GM18951 (cell line): ENCODE results near the gene POLR1H.
"Not testable (repeated sequence)": the region's sequence is repeated elsewhere in the genome, so short reads cannot be mapped to it uniquely, and the experiment has no call there.

ENCODE experiments used
- POLR2A ChIP-seq: IDR thresholded peaks from 4 replicates; pipeline ENCODE4 v1.6.1; 2011; ENCODE audit warnings: mild to moderate bottlenecking; ENCODE audit not compliant: insufficient read length, insufficient read depth; ENCODE audit errors: extremely low read depth
- in situ Hi-C: fragments of 300-500 bp; cut with MboI; formaldehyde crosslinking; loops from one replicate; pipeline ENCODE4 v1.12.0; 2022; ENCODE audit warnings: low sequenced_read_pairs, mixed read lengths, inconsistent platforms; ENCODE audit not compliant: unreplicated experiment

The POLR1H gene

GRCh38 chr6:30061092-30061857 is at the start of gene POLR1H:
Gene POLR1H, plus strand, starts transcription at chr6:30061265. Its CDS starts 260 bp downstream, at chr6:30061525.
- peak; percentile 87 for TF ChIP-seq POLR2A
- in situ Hi-C loops, result no loop called here

DNA sequence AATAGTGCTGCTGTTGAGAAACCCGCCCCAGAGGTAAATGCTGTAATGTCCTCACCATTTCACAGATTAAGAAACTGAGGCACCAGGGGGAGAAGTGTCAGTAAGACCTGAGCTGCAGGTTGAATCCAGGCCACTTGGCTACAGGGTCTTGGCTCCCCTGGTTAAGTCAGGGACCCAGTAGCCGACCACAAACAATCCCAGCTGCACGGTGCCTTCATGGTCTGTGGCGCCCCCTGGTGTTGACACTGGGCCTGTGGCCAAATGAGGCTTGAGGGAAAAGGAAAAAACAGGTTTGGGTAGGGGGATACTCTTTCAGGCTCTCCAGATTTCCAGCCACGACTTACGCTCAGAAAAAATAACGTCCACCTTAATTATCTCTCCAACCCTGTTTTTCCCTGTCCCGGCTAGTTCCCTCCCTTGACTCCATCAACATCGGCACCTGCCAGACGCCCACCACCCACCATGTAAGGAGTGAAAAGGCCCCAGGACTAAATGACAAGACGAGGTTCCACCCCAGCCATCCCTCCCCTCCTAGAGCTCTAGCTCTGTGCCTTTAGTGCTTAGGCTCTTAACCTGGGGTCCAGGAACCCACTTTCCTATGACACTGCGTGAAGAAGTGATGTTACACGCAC is 47.7 kb upstream of the POLR1H start:
- in situ Hi-C loops, result no loop called here
- no peak for TF ChIP-seq POLR2A

- in situ Hi-C loops, result no loop called here
- TF ChIP-seq POLR2A, result no peak
Observed at GRCh38 chr6:30019819-30020218, 41.2 kb upstream of the POLR1H start.

DNA sequence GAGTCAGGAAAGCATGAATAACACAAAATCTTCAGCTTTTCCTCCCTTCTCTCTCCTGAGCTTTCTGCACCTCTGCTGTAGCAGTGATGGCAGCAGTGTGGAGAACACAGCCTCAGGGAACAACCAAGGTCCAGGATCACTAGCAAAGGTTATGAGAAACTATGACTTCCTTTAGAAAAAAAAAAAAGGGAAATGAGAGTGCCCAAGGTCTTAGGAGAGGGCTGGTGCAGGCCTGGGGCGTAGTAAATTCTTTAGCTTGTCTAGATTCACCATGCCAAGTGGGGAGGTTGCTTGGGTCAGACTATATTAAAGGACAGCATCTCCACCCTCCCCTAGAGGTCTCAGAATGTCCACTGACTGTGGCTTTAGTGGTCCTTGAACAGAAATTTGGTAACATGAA is 40.4 kb upstream of the POLR1H start:
- TF ChIP-seq POLR2A, result no peak
- in situ Hi-C loops, result no loop called here

DNA sequence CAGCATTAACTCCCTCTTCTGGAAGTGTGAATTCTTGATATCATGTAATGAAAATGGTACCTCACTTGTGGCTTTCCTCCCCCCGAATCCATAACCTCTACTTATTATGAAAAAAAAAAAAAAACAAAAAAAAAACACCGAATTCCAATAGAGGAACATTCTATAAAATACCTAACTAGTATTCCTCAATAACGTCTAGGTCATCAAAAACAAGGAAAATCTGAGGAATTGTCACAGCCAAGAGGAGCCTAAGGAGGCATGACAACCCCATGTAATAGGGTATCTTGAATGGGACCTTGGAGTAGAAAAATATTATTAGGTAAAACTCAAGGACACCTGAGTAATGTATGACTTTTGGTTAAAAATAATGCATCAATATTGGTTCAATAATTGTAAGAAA is 38.9 kb upstream of the POLR1H start:
- no peak for TF ChIP-seq POLR2A
- in situ Hi-C loops, result no loop called here

DNA sequence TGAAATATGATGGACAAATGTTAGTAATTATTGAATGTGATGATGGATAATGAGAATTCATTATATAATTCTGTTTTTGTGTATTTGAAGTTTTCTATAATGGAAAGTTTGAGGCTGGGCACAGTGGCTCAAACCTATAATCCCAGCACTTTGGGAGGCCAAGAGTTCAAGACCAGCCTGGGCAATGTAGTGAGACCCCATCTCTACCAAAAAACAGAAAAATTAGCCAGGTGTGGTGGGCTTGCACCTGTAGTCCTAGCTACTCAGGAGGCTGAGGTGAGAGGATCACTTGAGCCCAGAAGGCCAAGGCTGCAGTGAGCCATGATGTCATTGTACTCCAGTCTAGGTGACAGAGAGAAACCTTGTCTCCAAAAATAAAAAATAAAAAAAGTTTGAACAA is 38.4 kb upstream of the POLR1H start:
- in situ Hi-C loops, result not testable (repeated sequence)

- in situ Hi-C loops, result no loop called here
- no peak for TF ChIP-seq POLR2A
Observed at GRCh38 chr6:30025186-30025585, 35.9 kb upstream of the POLR1H start.

DNA sequence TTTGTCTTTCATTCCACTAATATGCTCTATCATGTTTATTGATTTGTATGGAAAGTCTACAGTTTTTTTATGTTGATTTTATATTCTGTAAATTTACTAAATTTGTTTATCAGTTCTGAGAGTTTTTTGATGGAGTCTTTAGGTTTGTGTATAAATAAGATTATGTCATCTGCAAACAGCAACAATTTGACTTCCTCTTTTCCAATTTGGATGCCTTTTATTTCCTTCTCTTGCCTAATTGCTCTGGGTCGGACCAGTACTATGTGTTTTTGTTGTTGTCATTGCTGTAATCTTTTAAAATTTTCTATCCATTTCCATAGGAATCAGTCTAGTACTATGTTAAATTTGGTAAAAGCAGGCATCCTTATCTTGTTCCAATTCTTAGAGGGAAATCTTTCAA is 31.5 kb upstream of the POLR1H start:
- TF ChIP-seq POLR2A, result no peak
- in situ Hi-C loops, result no loop called here

GRCh38 chr6:30031381-30031780 is 29.7 kb upstream of the POLR1H start:
- no peak for TF ChIP-seq POLR2A
- in situ Hi-C loops, result no loop called here

- in situ Hi-C loops, result not testable (repeated sequence)
Observed at GRCh38 chr6:30033440-30033839, 27.6 kb upstream of the POLR1H start.

DNA sequence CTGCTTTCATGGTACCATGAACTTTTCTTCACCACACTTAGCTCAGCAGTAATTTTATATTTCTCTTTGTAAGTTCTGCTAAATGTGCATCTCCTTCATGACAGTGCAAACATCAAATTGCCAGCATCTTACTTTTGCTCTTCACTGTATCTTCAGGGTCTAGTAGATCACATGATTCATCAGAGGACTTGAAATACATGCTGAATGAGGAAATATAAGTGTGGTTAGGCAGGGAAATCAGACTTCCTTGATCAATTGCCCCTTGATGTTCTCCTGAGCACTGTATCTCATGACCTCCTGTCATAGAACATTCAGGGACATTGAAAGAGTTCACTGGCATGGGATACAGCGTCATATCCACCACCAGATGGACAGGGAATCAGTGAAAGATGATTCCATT is 25.3 kb upstream of the POLR1H start:
- in situ Hi-C loops, result no loop called here
- TF ChIP-seq POLR2A, result no peak

- in situ Hi-C loops, result no loop called here
- TF ChIP-seq POLR2A, result no peak
Observed at GRCh38 chr6:30037182-30037788, 23.8 kb upstream of the POLR1H start.

DNA sequence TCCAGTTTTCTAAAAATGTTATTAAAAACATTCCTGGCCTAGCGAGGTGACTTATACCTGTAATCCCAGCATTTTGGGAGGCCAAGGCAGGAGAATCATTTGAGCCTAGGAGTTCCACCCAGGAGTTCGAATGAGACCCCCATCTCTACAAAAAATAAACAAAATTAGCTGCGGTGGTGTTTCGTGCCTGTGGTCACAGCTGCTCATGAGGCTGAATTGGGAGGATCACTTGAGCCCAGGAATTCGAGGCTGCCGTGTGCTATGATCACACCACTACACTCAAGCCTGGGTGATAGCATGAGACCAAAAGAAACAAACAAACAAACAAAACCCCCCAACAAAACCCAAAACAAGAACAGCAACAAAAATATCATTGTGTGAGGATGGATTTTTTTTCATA is 19.8 kb upstream of the POLR1H start:
- in situ Hi-C loops, result no loop called here
- TF ChIP-seq POLR2A, result no peak

DNA sequence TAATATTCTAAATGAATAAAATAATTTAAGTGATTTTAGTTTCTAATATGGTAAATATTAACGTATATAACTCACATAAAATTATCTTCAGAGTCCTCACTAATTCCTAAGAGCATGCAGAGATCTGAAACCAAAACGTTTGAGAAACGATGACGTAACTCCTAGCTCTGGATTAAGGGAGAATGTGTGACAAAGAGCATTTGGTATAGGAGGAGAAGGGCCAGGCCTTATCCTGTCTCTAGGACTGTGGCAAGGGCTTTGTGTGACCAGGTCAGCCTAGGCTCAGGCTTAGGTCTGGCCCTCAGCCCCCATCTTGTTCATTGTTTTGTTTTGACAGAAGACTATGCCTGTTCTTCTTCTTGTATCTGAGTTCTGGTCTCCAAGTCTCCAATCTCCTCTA is 19.2 kb upstream of the POLR1H start:
- in situ Hi-C loops, result no loop called here
- TF ChIP-seq POLR2A, result no peak
